Vagina (tissue), 2 donors: ENCODE results near the gene FBXO36.

Source experiments
- CTCF ChIP-seq, 3 experiments: fragments of 450-650 bp in 2 of 3; fragments of 200-600 bp in 1 of 3; sonication (generic) in 1 of 3; IDR thresholded peaks; one replicate each; pipeline ENCODE4 v1.5.1; 2017 to 2019; ENCODE audit warnings: antibody characterized with exemption in 3 of 3, mild to moderate bottlenecking in 2 of 3, moderate library complexity in 2 of 3
- POLR2A ChIP-seq, 2 donors: fragments of 450-650 bp; IDR thresholded peaks; one replicate each; pipeline ENCODE4 v1.6.1; 2017; ENCODE audit warnings: antibody characterized with exemption in 2 of 2, mild to moderate bottlenecking in 2 of 2, moderate library complexity in 2 of 2
- POLR2AphosphoS5 ChIP-seq, 2 donors: sonication (generic); formaldehyde crosslinking; IDR thresholded peaks; one replicate each; pipeline ENCODE4 v1.9.0; 2017; ENCODE audit warnings: antibody characterized with exemption in 2 of 2, mild to moderate bottlenecking in 2 of 2, low read depth in 1 of 2; ENCODE audit not compliant: insufficient read depth in 1 of 2

GRCh38 chr2:229880892-229881586, 41.3 kb upstream of the FBXO36 start:
- TF ChIP-seq CTCF (IDR thresholded peaks at IDR 0.05) (no peak), POLR2A (IDR thresholded peaks at IDR 0.05) (no peak), POLR2AphosphoS5 (IDR thresholded peaks at IDR 0.05; ENCODE audit: insufficient read depth in 1 of 2, low read depth in 1 of 2) (no peak)
